ENCODE results near the gene HS6ST3. TPM values are rescaled to one million over a fixed set of nuclear protein-coding genes. Genes with fewer than 3 reads are reported as not detected.

The HS6ST3 gene
- total RNA-seq, 2 experiments from 2014 or later: not detected

GRCh38 chr13:96781141-96781540 lies 691.2 kb downstream of the HS6ST3 start:
- no peak overlapping the region for H3K27ac Mint-ChIP-seq
- no peaks in the 10 kb centered on the region for H3K27me3 Mint-ChIP-seq
- DNase-seq: no peak
- no peak for TF ChIP-seq CTCF (IDR thresholded peaks at IDR 0.05)
- intact Hi-C loops (cut with micrococcal nuclease): no loop called here
- H3K36me3 Mint-ChIP-seq (ENCODE audit: low read depth): no peaks in the 10 kb centered on the region
- no peak overlapping the region for H3K4me3 Mint-ChIP-seq
- ChIA-PET POLR2A (no interaction called here), CTCF (no interaction called here)
- H3K9me3 Mint-ChIP-seq: peaks cover 13% of the 10 kb centered on the region
- ATAC-seq: no peak
- no peaks in the 10 kb centered on the region for H3K4me1 Mint-ChIP-seq (ENCODE audit: low read depth)

- no peak overlapping the region for H3K27ac Mint-ChIP-seq
- CTCF ChIA-PET: no interaction called here
- H3K27me3 Mint-ChIP-seq: no peaks in the 10 kb centered on the region
- H3K4me1 Mint-ChIP-seq (ENCODE audit: low read depth): no peaks in the 10 kb centered on the region
- intact Hi-C loops (cut with micrococcal nuclease): no loop called here
- no peaks in the 10 kb centered on the region for H3K36me3 Mint-ChIP-seq (ENCODE audit: low read depth)
- POLR2A ChIA-PET: no interaction called here
- no peak for TF ChIP-seq CTCF (IDR thresholded peaks at IDR 0.05)
- no peak overlapping the region for H3K4me3 Mint-ChIP-seq
- H3K9me3 Mint-ChIP-seq: peaks cover 13% of the 10 kb centered on the region
- ATAC-seq: no peak
- no peak for DNase-seq
These were observed 692.3 kb downstream of the HS6ST3 start for GRCh38 chr13:96782186-96782585.

GRCh38 chr13:96783057-96783456 lies 693.1 kb downstream of the HS6ST3 start:
- intact Hi-C loops (cut with micrococcal nuclease): no loop called here
- DNase-seq (no peak), ATAC-seq (no peak)
- CTCF ChIA-PET: no interaction called here
- no peaks in the 10 kb centered on the region for H3K36me3 Mint-ChIP-seq (ENCODE audit: low read depth)
- POLR2A ChIA-PET: no interaction called here
- H3K27me3 Mint-ChIP-seq: no peaks in the 10 kb centered on the region
- no peak overlapping the region for H3K4me3 Mint-ChIP-seq
- no peak overlapping the region for H3K27ac Mint-ChIP-seq
- no peaks in the 10 kb centered on the region for H3K4me1 Mint-ChIP-seq (ENCODE audit: low read depth)
- peaks cover 8% of the 10 kb centered on the region for H3K9me3 Mint-ChIP-seq
- TF ChIP-seq CTCF (IDR thresholded peaks at IDR 0.05): no peak

GRCh38 chr13:96783511-96783910 lies 693.6 kb downstream of the HS6ST3 start:
- H3K36me3 Mint-ChIP-seq (ENCODE audit: low read depth): no peaks in the 10 kb centered on the region
- H3K27ac Mint-ChIP-seq: no peak overlapping the region
- CTCF ChIA-PET: no interaction called here
- ATAC-seq (no peak), DNase-seq (no peak)
- TF ChIP-seq CTCF (IDR thresholded peaks at IDR 0.05): no peak
- H3K4me1 Mint-ChIP-seq (ENCODE audit: low read depth): no peaks in the 10 kb centered on the region
- no peak overlapping the region for H3K4me3 Mint-ChIP-seq
- intact Hi-C loops (cut with micrococcal nuclease): no loop called here
- H3K27me3 Mint-ChIP-seq: no peaks in the 10 kb centered on the region
- POLR2A ChIA-PET: no interaction called here
- peaks cover 7% of the 10 kb centered on the region for H3K9me3 Mint-ChIP-seq

- no peak for ATAC-seq
- intact Hi-C loops (cut with micrococcal nuclease): no loop called here
- Mint-ChIP-seq H3K4me3 (no peak overlapping the region), H3K36me3 (ENCODE audit: low read depth) (no peaks in the 10 kb centered on the region), H3K9me3 (peaks cover 3% of the 10 kb centered on the region), H3K27me3 (no peaks in the 10 kb centered on the region), H3K27ac (no peak overlapping the region), H3K4me1 (ENCODE audit: low read depth) (no peaks in the 10 kb centered on the region)
- no peak for DNase-seq
- TF ChIP-seq CTCF (IDR thresholded peaks at IDR 0.05): no peak
- ChIA-PET POLR2A (no interaction called here), CTCF (no interaction called here)
These were observed 696.1 kb downstream of the HS6ST3 start for GRCh38 chr13:96785986-96786385.
